GM19328 (cell line): Measurements from ENCODE around the gene OR2T5.
"Not testable (repeated sequence)": the region's sequence is repeated elsewhere in the genome, so short reads cannot be mapped to it uniquely, and the experiment has no call there.

Experiments
- ATAC-seq: cut with Tn5 transposase; IDR thresholded peaks from one replicate; pipeline ENCODE4 v1.9.1; 2021; ENCODE audit warnings: mild to moderate bottlenecking, moderate library complexity; ENCODE audit not compliant: unreplicated experiment

The OR2T5 gene

GRCh38 chr1:248488289-248488688, at the start of gene OR2T5:
Gene OR2T5, plus strand, starts transcription at chr1:248488589. Its CDS starts 0 bp downstream, at chr1:248488589.
- not testable (repeated sequence) for ATAC-seq

DNA sequence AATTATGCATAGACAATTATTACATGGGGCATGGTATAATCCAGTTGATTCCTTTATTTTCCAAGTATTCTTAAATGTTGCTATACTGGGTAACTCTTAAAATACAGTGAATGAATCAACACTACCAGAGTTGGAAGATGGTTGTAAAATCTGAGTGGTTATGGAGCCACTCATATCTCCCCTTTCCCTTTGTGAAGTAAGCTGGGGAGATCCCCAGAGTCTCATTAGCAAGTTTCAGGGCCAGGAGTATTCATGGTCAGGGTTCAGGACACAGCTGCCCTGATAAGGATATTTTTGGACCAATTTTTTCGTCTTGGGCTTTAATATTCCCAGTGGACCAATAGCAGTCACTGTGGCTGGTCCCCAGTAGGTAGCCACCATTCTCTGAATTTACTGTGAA, 49.7 kb upstream of the OR2T5 start:
- ATAC-seq = not testable (repeated sequence)

- not testable (repeated sequence) for ATAC-seq
Observed at GRCh38 chr1:248439283-248439682, 49.1 kb upstream of the OR2T5 start.

GRCh38 chr1:248442500-248443277, 45.7 kb upstream of the OR2T5 start:
- not testable (repeated sequence) for ATAC-seq

DNA sequence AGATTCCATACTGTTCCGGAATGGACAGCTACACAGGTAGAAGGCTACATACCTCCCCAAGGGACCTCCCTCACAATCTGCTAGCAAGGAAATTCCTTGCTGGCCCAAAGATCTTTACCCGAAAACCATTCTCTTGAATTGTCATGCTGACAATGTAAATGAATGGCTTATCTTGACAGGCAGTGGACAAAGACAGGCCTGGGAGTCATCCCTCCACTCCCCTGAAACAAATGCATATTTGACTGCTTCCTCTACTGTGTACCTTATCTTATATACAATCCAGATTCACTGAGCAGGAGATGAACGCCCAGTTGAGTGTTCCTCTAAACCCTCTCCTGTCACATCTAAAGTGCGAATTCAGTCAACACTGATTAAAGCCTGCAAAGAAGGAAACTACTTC, 43.8 kb upstream of the OR2T5 start:
- ATAC-seq = not testable (repeated sequence)

DNA sequence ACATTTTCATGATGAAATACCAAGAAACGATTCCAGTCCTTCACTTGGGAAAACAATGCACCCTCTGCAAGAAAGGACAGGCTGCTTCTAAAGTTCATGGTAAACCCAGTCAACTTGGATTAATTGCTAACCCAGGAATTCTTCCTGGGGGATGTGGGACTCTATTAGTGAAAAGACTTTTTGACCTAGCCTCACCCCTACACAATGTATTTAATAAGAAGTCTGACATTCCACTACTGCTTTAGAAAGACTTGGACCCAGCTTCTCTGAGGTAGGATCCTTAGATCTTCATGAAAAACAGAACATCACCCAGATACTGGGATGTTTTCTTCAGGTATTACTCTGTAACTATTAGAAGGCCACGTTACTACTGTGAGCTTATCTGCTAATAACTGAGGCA, 43.0 kb upstream of the OR2T5 start, which contains the start of gene OR2T2:
Gene OR2T2, plus strand, starts transcription at position 239 of the 400 bp plus-strand sequence. CDS start 7,161 bp downstream, outside the sequence.
- ATAC-seq = not testable (repeated sequence)

GRCh38 chr1:248448409-248449074, 39.8 kb upstream of the OR2T5 start:
- ATAC-seq = peak; percentile 47

DNA sequence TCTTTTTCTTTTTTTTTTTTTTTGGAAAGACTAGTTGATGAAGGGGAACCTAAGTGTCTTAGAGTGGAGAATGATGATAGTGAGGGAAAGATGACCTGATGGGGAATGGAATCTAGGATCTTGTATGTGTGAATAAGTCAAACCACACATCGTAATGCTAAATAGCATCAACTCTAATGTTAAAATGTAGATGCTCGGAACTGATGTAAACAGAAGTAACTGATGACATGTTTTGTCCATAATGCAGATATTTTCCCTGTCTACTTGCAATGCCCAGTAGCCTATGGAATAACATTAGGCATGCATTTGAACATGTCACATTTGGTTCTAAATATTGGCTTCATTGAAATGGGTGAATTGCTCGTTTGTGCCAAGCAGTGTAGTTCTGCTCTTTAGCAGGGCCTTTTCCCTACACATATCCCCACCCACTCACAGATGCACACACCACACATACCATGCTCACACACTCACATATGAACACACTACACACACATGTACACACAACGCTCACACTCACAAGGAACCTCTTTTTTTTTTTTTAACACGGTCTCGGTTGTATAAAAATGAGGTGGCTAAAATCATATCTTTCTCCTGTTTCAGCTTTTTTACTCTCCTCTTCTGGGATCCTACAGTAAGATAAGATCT, 38.4 kb upstream of the OR2T5 start:
- not testable (repeated sequence) for ATAC-seq

GRCh38 chr1:248450466-248451145, 37.8 kb upstream of the OR2T5 start:
- ATAC-seq = peak; percentile 51

DNA sequence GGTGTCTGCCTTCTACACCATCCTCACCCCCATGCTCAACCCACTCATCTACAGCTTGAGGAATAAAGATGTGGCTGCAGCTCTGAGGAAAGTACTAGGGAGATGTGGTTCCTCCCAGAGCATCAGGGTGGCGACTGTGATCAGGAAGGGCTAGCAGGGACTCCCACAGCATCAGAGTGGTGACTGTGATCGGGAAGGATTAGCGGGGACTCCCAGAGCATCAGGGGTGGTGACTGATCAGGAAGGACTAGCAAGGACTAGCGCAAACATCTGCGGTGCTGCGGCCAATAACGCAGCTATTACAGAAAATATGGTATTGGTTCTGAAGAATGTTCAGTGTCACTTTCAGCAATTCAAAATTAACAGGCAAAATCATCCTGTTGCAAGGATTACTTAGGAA, 34.8 kb upstream of the OR2T5 start:
- not testable (repeated sequence) for ATAC-seq

GRCh38 chr1:248455045-248455444, 33.3 kb upstream of the OR2T5 start:
- not testable (repeated sequence) for ATAC-seq

DNA sequence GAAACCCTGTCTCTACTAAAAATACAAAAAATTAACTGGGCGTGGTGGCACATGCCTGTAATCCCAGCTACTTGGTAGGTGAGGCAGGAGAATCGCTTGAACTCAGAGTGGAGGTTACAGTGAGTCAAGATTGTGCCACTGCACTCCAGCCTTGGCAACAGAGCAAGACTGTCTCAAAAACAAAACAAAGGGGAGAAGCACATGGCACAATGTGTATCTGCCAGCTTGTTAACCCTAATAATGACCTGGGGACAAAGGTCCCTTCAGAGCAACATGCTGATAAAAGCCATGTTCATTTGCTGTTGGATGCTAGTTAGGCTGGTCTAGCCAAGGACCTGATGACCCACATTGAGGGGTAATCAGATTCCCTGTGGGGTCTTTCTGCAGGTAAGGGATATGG, 31.8 kb upstream of the OR2T5 start:
- ATAC-seq = not testable (repeated sequence)

GRCh38 chr1:248459117-248459516, 29.3 kb upstream of the OR2T5 start:
- ATAC-seq = not testable (repeated sequence)

- ATAC-seq = no peak
Observed at GRCh38 chr1:248471154-248471553, 17.2 kb upstream of the OR2T5 start.

- not testable (repeated sequence) for ATAC-seq
Observed at GRCh38 chr1:248472111-248472510, 16.3 kb upstream of the OR2T5 start.

DNA sequence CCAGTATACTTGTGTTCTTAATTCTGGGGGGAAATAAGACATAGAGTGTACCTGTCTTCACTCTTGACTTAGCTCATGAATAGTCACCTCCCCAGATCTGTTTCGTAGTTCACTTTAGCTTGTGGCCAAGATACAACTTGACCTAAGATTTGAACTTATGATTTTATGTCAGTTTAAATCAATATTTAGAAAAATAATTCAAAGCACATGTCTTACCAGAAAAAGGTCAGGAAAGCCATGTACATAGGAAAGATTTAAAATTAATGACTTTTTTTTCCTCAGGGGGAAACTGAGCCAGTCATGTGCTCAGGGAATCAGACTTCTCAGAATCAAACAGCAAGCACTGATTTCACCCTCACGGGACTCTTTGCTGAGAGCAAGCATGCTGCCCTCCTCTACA, 15.3 kb upstream of the OR2T5 start, which contains the start of gene OR2T3:
Gene OR2T3, plus strand, starts transcription at position 301 of the 400 bp plus-strand sequence. Its CDS starts 0 bp downstream, at position 301.
- not testable (repeated sequence) for ATAC-seq

DNA sequence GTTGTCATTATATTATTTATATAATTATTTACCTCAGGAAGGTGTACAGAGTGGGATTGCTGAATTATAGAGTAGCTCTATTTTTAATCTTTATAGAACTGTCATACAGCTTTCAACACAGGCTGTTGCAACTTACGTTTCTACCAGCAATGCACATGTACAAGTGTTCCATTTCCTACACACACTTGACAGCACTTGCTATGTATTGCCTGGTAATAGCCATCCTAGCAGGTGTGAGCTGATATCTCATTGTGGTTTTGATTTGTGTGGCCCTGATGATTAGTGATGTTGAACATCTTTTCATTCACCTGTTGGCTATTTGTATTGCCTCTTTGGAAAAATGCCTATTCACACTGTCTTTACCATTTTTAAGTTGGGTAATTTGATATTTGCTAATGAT, 12.7 kb upstream of the OR2T5 start:
- ATAC-seq = not testable (repeated sequence)

DNA sequence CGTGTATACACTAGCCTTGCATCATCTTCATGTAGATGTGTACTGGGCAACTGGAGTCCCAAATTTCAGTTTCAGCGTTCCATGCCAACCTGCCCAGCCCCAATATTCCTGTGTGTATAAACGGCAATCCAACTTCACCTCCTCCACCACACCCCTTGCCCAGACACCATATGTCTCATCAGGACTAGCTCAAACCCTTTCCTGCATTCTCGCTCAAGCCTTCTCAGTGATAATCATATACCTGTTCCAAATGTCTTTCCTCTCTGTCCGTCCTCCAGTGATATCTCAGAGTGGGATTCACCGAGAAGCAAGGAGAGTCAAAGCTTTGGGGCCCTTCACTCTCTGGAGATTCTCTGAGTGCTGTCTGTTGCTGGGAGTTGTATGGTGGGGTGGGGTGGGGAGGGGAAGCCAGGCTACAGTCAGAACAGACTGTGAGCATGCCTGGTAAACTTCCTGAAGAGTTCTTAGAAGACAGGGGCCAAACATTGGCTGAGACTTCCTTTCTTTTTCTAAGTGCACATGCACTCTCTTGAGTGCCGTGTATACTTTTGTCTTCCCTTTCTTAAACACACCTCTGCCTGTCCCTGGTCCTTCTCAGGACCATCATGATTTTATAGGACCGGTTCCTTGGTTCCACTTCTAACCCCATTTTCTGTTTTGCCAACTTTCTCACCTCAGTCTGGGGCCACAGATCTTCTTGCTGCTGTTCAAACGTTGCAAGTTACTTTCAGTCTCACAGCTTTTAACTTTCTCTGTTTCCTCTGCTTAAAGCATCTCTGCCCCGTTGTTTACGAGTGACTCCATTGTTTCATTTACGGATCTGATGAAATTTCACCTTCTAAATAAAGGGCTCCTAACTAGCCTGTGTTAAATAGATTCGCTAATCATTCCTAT, 6.5 kb upstream of the OR2T5 start:
- ATAC-seq = peak; percentile 76

- not testable (repeated sequence) for ATAC-seq
Observed at GRCh38 chr1:248496661-248497060, 8.3 kb downstream of the OR2T5 start.
